B cell (primary cell): ENCODE data around the gene COMMD1. TPM values are rescaled to one million over a fixed set of nuclear protein-coding genes. Genes with fewer than 3 reads are reported as not detected.

Experiments
- ATAC-seq: fragments of 200-7000 bp; cut with Tn5 transposase; one replicate; pipeline ENCODE4 v1.10.0; 2021; ENCODE audit warnings: low read depth, mild to moderate bottlenecking, moderate number of reproducible peaks, moderate library complexity
- CTCF ChIA-PET: fragments of 350-600 bp; sonication (Branson Sonifier 250); formaldehyde crosslinking; loops from one replicate; lab custom pipeline; 2021; ENCODE audit warnings: antibody characterized with exemption, inconsistent platforms; lab: Charles Lee
- POLR2A ChIA-PET: fragments of 350-600 bp; sonication (Branson Sonifier 250); formaldehyde crosslinking; loops from one replicate; lab custom pipeline; 2021; ENCODE audit warnings: antibody characterized with exemption; lab: Charles Lee
- DNase-seq: peaks from one replicate; pipeline ENCODE4 v3.0.0; 2013
- H2AFZ ChIP-seq: 2 replicates; pipeline ENCODE4 v1.6.1; 2012; ENCODE audit warnings: mild to moderate bottlenecking, low read depth, low read length; ENCODE audit not compliant: insufficient read depth, poor library complexity, severe bottlenecking
- H3K27ac ChIP-seq, 2 donors: 1 replicate in 1 of 2; 2 replicates in 1 of 2; pipeline ENCODE4 v1.5.1; 2012 to 2013; ENCODE audit warnings: low read length in 2 of 2, mild to moderate bottlenecking in 2 of 2, moderate library complexity in 1 of 2
- H3K27me3 ChIP-seq, 4 experiments: fragments of 200-600 bp in 1 of 4; sonication (generic) in 1 of 4; replicated peaks in 1 of 4; 1 replicate in 2 of 4; 2 replicates in 2 of 4; pipeline versions ENCODE4 v1.6.1 to v1.7.0; 2013 to 2016; ENCODE audit warnings: low read length in 3 of 4, mild to moderate bottlenecking in 2 of 4, mixed read lengths in 1 of 4, moderate library complexity in 1 of 4; ENCODE audit not compliant: insufficient read depth in 4 of 4, control insufficient read depth in 3 of 4; ENCODE audit errors: control extremely low read depth in 1 of 4
- H3K36me3 ChIP-seq, 2 experiments: replicated peaks in 1 of 2; 1 replicate in 1 of 2; 2 replicates in 1 of 2; pipeline versions ENCODE4 v1.6.1 to v1.7.1; 2013; ENCODE audit warnings: low read length in 1 of 2; ENCODE audit not compliant: insufficient read depth in 2 of 2, control insufficient read depth in 1 of 2; ENCODE audit errors: control extremely low read depth in 1 of 2, extremely low read depth in 1 of 2
- H3K4me1 ChIP-seq, 2 donors: fragments of 200-600 bp in 1 of 2; sonication (generic) in 1 of 2; 1 replicate in 1 of 2; 2 replicates in 1 of 2; pipeline versions ENCODE4 v1.5.1 to v1.6.1; 2013 to 2017; ENCODE audit warnings: low read length in 2 of 2; ENCODE audit not compliant: control insufficient read depth in 2 of 2, insufficient read depth in 2 of 2
- H3K4me2 ChIP-seq: replicated peaks from 2 replicates; pipeline ENCODE3; 2012; ENCODE audit warnings: mild to moderate bottlenecking, low read depth, low read length; ENCODE audit not compliant: poor library complexity, severe bottlenecking
- H3K4me3 ChIP-seq, 5 experiments: fragments of 200-600 bp in 1 of 5; sonication (generic) in 1 of 5; 1 replicate in 3 of 5; 2 replicates in 2 of 5; pipeline versions ENCODE4 v1.5.1 to v1.7.0; 2011 to 2016; ENCODE audit warnings: low read length in 4 of 5, mild to moderate bottlenecking in 4 of 5, low read depth in 2 of 5, control low read depth in 1 of 5, moderate library complexity in 1 of 5; ENCODE audit not compliant: insufficient read depth in 1 of 5; ENCODE audit errors: control extremely low read depth in 1 of 5, extremely low read depth in 1 of 5
- H3K79me2 ChIP-seq: fragments of 200-600 bp; sonication (generic); one replicate; pipeline ENCODE4 v1.6.0; 2016; ENCODE audit warnings: low read length; ENCODE audit not compliant: control insufficient read depth, insufficient read depth
- H3K9ac ChIP-seq: fragments of 200-600 bp; sonication (generic); 2 replicates; pipeline ENCODE4 v1.6.1; 2017; ENCODE audit warnings: mild to moderate bottlenecking, low read length, moderate library complexity
- H3K9me3 ChIP-seq, 3 donors: one replicate each; pipeline versions ENCODE4 v1.6.1 to v1.7.1; 2013; ENCODE audit warnings: low read length in 2 of 3; ENCODE audit not compliant: control insufficient read depth in 2 of 3, insufficient read depth in 1 of 3; ENCODE audit errors: control extremely low read depth in 1 of 3
- H4K20me1 ChIP-seq: 2 replicates; pipeline ENCODE4 v1.6.0; 2012; ENCODE audit warnings: mild to moderate bottlenecking, low read length; ENCODE audit not compliant: insufficient read depth, control insufficient read depth, poor library complexity, severe bottlenecking
- H3K27ac Mint-ChIP-seq: one replicate; pipeline ENCODE4 v1.8.0; 2021; ENCODE audit warnings: mixed read lengths
- H3K27me3 Mint-ChIP-seq: one replicate; pipeline ENCODE4 v1.8.0; 2021; ENCODE audit warnings: mixed read lengths
- H3K4me1 Mint-ChIP-seq: one replicate; pipeline ENCODE4 v1.8.0; 2021; ENCODE audit warnings: mixed read lengths
- H3K4me3 Mint-ChIP-seq: one replicate; pipeline ENCODE4 v1.8.0; 2021; ENCODE audit warnings: mixed read lengths
- H3K9me3 Mint-ChIP-seq: one replicate; pipeline ENCODE4 v1.8.0; 2022; ENCODE audit warnings: mixed read lengths; ENCODE audit not compliant: insufficient read depth
- EZH2 ChIP-seq: IDR thresholded peaks from 2 replicates; pipeline ENCODE4 v1.6.1; 2012; ENCODE audit warnings: borderline replicate concordance, low read depth, mild to moderate bottlenecking, moderate library complexity, low read length; ENCODE audit not compliant: insufficient read depth, poor library complexity, severe bottlenecking
- WGBS: methylation state at CpG from one replicate; pipeline ENCODE4 v1.1.5; 2013; ENCODE audit warnings: missing lambda C conversion rate; ENCODE audit not compliant: insufficient coverage; 5-methylcytosine and 5-hydroxymethylcytosine counted together
- intact Hi-C: fragments of 100-400 bp; cut with micrococcal nuclease; formaldehyde crosslinking; loops from one replicate; pipeline ENCODE4 v1.10.0; 2022
- polyA plus RNA-seq: library from polyadenylated mRNA; depleted of rRNA; stranded (reverse); fragments of >200 nt; gene quantifications from 2 replicates; pipeline ENCODE4 v1.2.3, GENCODE V29; 2012
- total RNA-seq, 2 donors: library from RNA; stranded (reverse); fragments of 120-200 nt in 1 of 2; gene quantifications; 1 replicate in 1 of 2; 2 replicates in 1 of 2; pipeline versions ENCODE4 v1.2.3 to v1.2.4, GENCODE V29; 2013 to 2022
- TF ChIP-seq, protein P1 (sequence below): fragments of 200-600 bp; IDR thresholded peaks from one replicate; pipeline ENCODE4 v1.8.0; 2022; ENCODE audit warnings: antibody characterized with exemption, mild to moderate bottlenecking

COMMD1 gene
- total and polyA plus RNA-seq, 2 donors (not counting 1 experiment from before 2014, with no cell fraction given) = 20.6 to 25.1 TPM

DNA sequence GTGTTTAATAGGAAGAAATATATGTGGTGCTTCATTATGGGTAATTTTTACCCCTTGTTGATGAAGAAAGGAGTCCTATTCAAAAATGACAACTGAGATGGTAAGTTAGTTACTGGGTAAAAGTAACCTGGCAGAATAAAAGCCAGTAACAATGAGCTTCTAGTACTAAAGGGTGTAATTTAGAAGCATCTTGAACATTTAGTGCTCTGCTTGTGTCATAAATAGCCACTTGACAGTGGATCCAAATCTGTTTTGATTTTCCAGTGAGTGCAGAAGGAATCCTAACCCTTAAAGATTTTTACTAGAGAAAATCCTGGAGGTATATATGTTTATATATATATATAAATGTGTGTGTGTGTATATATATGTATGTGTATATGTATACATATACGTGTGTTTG, 15.1 kb downstream of the COMMD1 start:
- Histone ChIP-seq H3K27me3 (no peaks in the 10 kb centered on the region), H3K4me2 (no peak overlapping the region), H3K27ac (no peak overlapping the region), H3K36me3 (peaks cover 0 to 2% of the 10 kb centered on the region in 2 experiments), H4K20me1 (no peaks in the 10 kb centered on the region), H3K4me1 (no peaks in the 10 kb centered on the region), H3K4me3 (no peak overlapping the region), H3K9me3 (no peaks in the 10 kb centered on the region), H3K9ac (no peak overlapping the region), H2AFZ (no peak overlapping the region), H3K79me2 (peaks cover 10% of the 10 kb centered on the region)
- ChIA-PET CTCF (interaction anchor here (2.6 to 6.1 kb wide), 2 partner anchors 492 to 854 kb away, joined by 11 to 69 read pairs; no protein-coding TSS in a partner anchor), POLR2A (no interaction called here)
- H3K4me3 Mint-ChIP-seq = no peak overlapping the region
- ATAC-seq (no peak), DNase-seq (no peak)
- intact Hi-C loops = no loop called here
- no peaks in the 10 kb centered on the region for H3K27me3 Mint-ChIP-seq
- H3K4me1 Mint-ChIP-seq = no peaks in the 10 kb centered on the region
- no peaks in the 10 kb centered on the region for H3K9me3 Mint-ChIP-seq
- TF ChIP-seq, protein P1, sequence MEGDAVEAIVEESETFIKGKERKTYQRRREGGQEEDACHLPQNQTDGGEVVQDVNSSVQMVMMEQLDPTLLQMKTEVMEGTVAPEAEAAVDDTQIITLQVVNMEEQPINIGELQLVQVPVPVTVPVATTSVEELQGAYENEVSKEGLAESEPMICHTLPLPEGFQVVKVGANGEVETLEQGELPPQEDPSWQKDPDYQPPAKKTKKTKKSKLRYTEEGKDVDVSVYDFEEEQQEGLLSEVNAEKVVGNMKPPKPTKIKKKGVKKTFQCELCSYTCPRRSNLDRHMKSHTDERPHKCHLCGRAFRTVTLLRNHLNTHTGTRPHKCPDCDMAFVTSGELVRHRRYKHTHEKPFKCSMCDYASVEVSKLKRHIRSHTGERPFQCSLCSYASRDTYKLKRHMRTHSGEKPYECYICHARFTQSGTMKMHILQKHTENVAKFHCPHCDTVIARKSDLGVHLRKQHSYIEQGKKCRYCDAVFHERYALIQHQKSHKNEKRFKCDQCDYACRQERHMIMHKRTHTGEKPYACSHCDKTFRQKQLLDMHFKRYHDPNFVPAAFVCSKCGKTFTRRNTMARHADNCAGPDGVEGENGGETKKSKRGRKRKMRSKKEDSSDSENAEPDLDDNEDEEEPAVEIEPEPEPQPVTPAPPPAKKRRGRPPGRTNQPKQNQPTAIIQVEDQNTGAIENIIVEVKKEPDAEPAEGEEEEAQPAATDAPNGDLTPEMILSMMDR = no peak
- no peak for TF ChIP-seq EZH2
- H3K27ac Mint-ChIP-seq = no peak overlapping the region
- WGBS = no CpG with 5 or more reads among the region's 1 CpG

DNA sequence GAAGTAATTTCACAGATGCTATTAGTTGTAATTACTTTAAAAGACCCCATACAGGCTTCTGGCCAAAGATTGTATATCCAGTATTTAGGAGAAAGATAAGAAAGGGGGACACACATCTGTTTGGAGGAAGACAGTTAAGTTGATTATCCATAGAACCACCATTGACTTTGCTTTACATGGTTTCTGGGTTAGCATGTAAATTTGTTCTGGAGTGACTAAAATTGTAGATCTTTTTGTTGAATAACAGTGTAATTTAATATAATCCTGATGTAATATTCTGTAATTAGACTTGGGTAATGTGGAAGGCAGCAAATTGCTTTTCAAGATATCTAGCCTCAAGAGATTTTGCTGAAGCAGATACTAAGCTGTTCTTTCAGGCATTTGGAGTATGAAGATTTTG, 17.2 kb downstream of the COMMD1 start:
- Histone ChIP-seq H3K9me3 (no peaks in the 10 kb centered on the region), H3K36me3 (no peaks in the 10 kb centered on the region), H4K20me1 (no peaks in the 10 kb centered on the region), H3K4me1 (peaks cover 6% of the 10 kb centered on the region in 2 donors), H2AFZ (no peak overlapping the region), H3K27ac (no peak overlapping the region), H3K79me2 (peaks cover 16% of the 10 kb centered on the region), H3K9ac (no peak overlapping the region), H3K4me3 (no peak overlapping the region), H3K4me2 (no peak overlapping the region), H3K27me3 (no peaks in the 10 kb centered on the region)
- DNase-seq = no peak
- peaks cover 7% of the 10 kb centered on the region for H3K4me1 Mint-ChIP-seq
- POLR2A ChIA-PET = no interaction called here
- H3K27me3 Mint-ChIP-seq = no peaks in the 10 kb centered on the region
- TF ChIP-seq EZH2 = no peak
- TF ChIP-seq, protein P1 = no peak
- CTCF ChIA-PET = no interaction called here
- H3K4me3 Mint-ChIP-seq = no peak overlapping the region
- intact Hi-C loops = no loop called here
- ATAC-seq = no peak
- no peak overlapping the region for H3K27ac Mint-ChIP-seq
- H3K9me3 Mint-ChIP-seq = no peaks in the 10 kb centered on the region
